SK-N-SH (cell line): ENCODE measurements around the gene PLOD1. TPM values are rescaled to one million over a fixed set of nuclear protein-coding genes. Genes with fewer than 3 reads are reported as not detected.

Experiments
- CTCF ChIA-PET: fragments of 300-600, 350-600 bp; formaldehyde crosslinking; extraction: SDS; loops from one replicate; lab custom pipeline; 2021; lab: Yijun Ruan, JAX
- POLR2A ChIA-PET: fragments of 350-600 bp; sonication (Branson Sonifier 250); formaldehyde crosslinking; extraction: SDS; loops from one replicate; lab custom pipeline; 2020; ENCODE audit warnings: antibody characterized with exemption, inconsistent platforms; lab: Yijun Ruan, JAX
- DNase-seq: peaks from one replicate; pipeline ENCODE4 v3.0.0; 2012
- H2AFZ ChIP-seq: fragments of 200-600 bp; sonication (generic); 2 replicates; pipeline ENCODE4 v1.8.1; 2016; ENCODE audit warnings: antibody characterized with exemption, mild to moderate bottlenecking, low read depth
- H3F3A ChIP-seq: fragments of 200-600 bp; sonication (generic); replicated peaks from 2 replicates; pipeline ENCODE3; 2016; ENCODE audit warnings: antibody characterized with exemption, mild to moderate bottlenecking; ENCODE audit not compliant: insufficient read depth
- H3K27ac ChIP-seq, 2 experiments: fragments of 200-500 bp in 1 of 2; fragments of 200-600 bp in 1 of 2; sonication (Bioruptor generic) in 1 of 2; sonication (generic), shearing (Covaris generic) in 1 of 2; 2 replicates each; pipeline versions ENCODE4 v1.5.1 to v1.6.1; 2014 to 2016; ENCODE audit warnings: low read depth in 2 of 2, inconsistent platforms in 1 of 2, low read length in 1 of 2, mild to moderate bottlenecking in 1 of 2, mixed read lengths in 1 of 2
- H3K27me3 ChIP-seq: fragments of 200-600 bp; sonication (generic), shearing (Covaris generic); 2 replicates; pipeline ENCODE4 v1.6.1; 2016; ENCODE audit warnings: mixed run types; ENCODE audit not compliant: insufficient read depth
- H3K36me3 ChIP-seq, 2 experiments: fragments of 200-500 bp in 1 of 2; fragments of 200-600 bp in 1 of 2; sonication (Bioruptor generic) in 1 of 2; sonication (generic) in 1 of 2; replicated peaks in 1 of 2; 2 replicates each; pipeline versions ENCODE3 to v1.5.1; 2014 to 2016; ENCODE audit warnings: low read length in 1 of 2, mild to moderate bottlenecking in 1 of 2; ENCODE audit not compliant: insufficient read depth in 2 of 2, control insufficient read depth in 1 of 2
- H3K4me1 ChIP-seq, 2 experiments: fragments of 200-500 bp in 1 of 2; fragments of 200-600 bp in 1 of 2; sonication (Bioruptor generic) in 1 of 2; sonication (generic), shearing (Covaris generic) in 1 of 2; 2 replicates each; pipeline versions ENCODE4 v1.5.1 to v1.6.1; 2014 to 2016; ENCODE audit warnings: low read depth in 1 of 2, low read length in 1 of 2, mixed run types in 1 of 2; ENCODE audit not compliant: insufficient read depth in 2 of 2, control insufficient read depth in 1 of 2
- H3K4me2 ChIP-seq: fragments of 200-600 bp; sonication (generic), shearing (Covaris generic); 2 replicates; pipeline ENCODE4 v1.6.1; 2017; ENCODE audit warnings: mixed run types
- H3K4me3 ChIP-seq, 2 experiments: fragments of 200-500 bp in 1 of 2; fragments of 200-600 bp in 1 of 2; sonication (Bioruptor generic) in 1 of 2; sonication (generic), shearing (Covaris generic) in 1 of 2; 2 replicates each; pipeline versions ENCODE4 v1.5.1 to v1.8.1; 2014 to 2016; ENCODE audit warnings: low read depth in 2 of 2, inconsistent platforms in 1 of 2, low read length in 1 of 2, mild to moderate bottlenecking in 1 of 2, mixed read lengths in 1 of 2, moderate library complexity in 1 of 2
- H3K79me2 ChIP-seq: fragments of 200-600 bp; sonication (generic); 2 replicates; pipeline ENCODE4 v1.8.1; 2017; ENCODE audit warnings: mild to moderate bottlenecking; ENCODE audit not compliant: insufficient read depth
- H3K9ac ChIP-seq: fragments of 200-600 bp; sonication (generic); 2 replicates; pipeline ENCODE4 v1.6.1; 2017; ENCODE audit warnings: mixed run types
- H3K9me2 ChIP-seq: fragments of 200-600 bp; sonication (generic); 2 replicates; pipeline ENCODE4 v1.6.1; 2017; ENCODE audit warnings: mixed run types
- H3K9me3 ChIP-seq: fragments of 200-600 bp; sonication (generic); 2 replicates; pipeline ENCODE4 v1.6.1; 2017; ENCODE audit warnings: mixed run types, mild to moderate bottlenecking, moderate library complexity
- H4K20me1 ChIP-seq: fragments of 200-600 bp; sonication (generic); 2 replicates; pipeline ENCODE4 v1.6.1; 2017; ENCODE audit warnings: mild to moderate bottlenecking, mixed run types; ENCODE audit not compliant: insufficient read depth
- ELF1 ChIP-seq: IDR thresholded peaks from 2 replicates; pipeline ENCODE4 v1.4.0; 2012
- FOXM1 ChIP-seq: IDR thresholded peaks from 2 replicates; pipeline ENCODE4 v1.4.0; 2012; ENCODE audit warnings: low read depth, mild to moderate bottlenecking
- GABPA ChIP-seq: IDR thresholded peaks from 2 replicates; pipeline ENCODE4 v1.4.0; 2012; ENCODE audit warnings: low read depth, mild to moderate bottlenecking
- GATA2 ChIP-seq: sonication (generic); formaldehyde crosslinking; IDR thresholded peaks from 2 replicates; pipeline ENCODE4 v1.5.0; 2020; ENCODE audit warnings: mild to moderate bottlenecking, missing genetic modification reagents
- IRF3 ChIP-seq: fragments of 150-350 bp; IDR thresholded peaks from 2 replicates; pipeline ENCODE4 v1.6.1; 2016; ENCODE audit warnings: mild to moderate bottlenecking, low read depth, low read length
- JUND ChIP-seq: IDR thresholded peaks from 2 replicates; pipeline ENCODE4 v1.4.0; 2012
- MEF2A ChIP-seq: IDR thresholded peaks from 2 replicates; pipeline ENCODE4 v1.4.0; 2012; ENCODE audit warnings: low read depth, borderline replicate concordance
- RAD21 ChIP-seq: IDR thresholded peaks from 2 replicates; pipeline ENCODE4 v1.6.1; 2012; ENCODE audit warnings: mild to moderate bottlenecking, low read length
- REST ChIP-seq: IDR thresholded peaks from 2 replicates; pipeline ENCODE4 v1.6.1; 2012; ENCODE audit warnings: mild to moderate bottlenecking, low read depth, low read length, moderate library complexity
- RFX5 ChIP-seq: IDR thresholded peaks from 2 replicates; pipeline ENCODE4 v1.6.1; 2012; ENCODE audit warnings: mild to moderate bottlenecking, improper control_type of control experiment, low read length
- RXRA ChIP-seq: IDR thresholded peaks from 2 replicates; pipeline ENCODE4 v1.4.0; 2012; ENCODE audit warnings: low read depth, mild to moderate bottlenecking, borderline replicate concordance
- TCF12 ChIP-seq: IDR thresholded peaks from 2 replicates; pipeline ENCODE4 v1.4.0; 2012
- USF1 ChIP-seq: IDR thresholded peaks from 2 replicates; pipeline ENCODE4 v1.4.0; 2012; ENCODE audit warnings: low read depth, borderline replicate concordance
- YY1 ChIP-seq: IDR thresholded peaks from 2 replicates; pipeline ENCODE4 v1.4.0; 2012; ENCODE audit warnings: low read depth, mild to moderate bottlenecking
- ZBTB33 ChIP-seq: IDR thresholded peaks from 2 replicates; pipeline ENCODE4 v1.4.0; 2012; ENCODE audit warnings: low read depth, borderline replicate concordance
- WGBS: methylation state at CpG from one replicate; pipeline ENCODE4 v1.1.6; 2017; ENCODE audit warnings: low lambda C conversion rate; 5-methylcytosine and 5-hydroxymethylcytosine counted together
- polyA plus RNA-seq, 3 experiments: library from polyadenylated mRNA; depleted of rRNA; stranded (reverse); fragments of >200 nt; gene quantifications; 2 replicates each; pipeline ENCODE4 v1.2.3, GENCODE V29; 2012

The PLOD1 gene
- polyA plus RNA-seq, 1 of the 3 experiments (the other 2 are of a cell fraction): 257 TPM

GRCh38 chr1:12003762-12004161 is 69.2 kb downstream of the PLOD1 start (continued):
- no peak for TF ChIP-seq IRF3
- TF ChIP-seq GABPA: no peak
- no peak for TF ChIP-seq FOXM1
- TF ChIP-seq TCF12: no peak

- TF ChIP-seq JUND: no peak
- no peak for TF ChIP-seq RAD21
- TF ChIP-seq GATA2 (CRISPR knock-in tag): no peak
- TF ChIP-seq RXRA: no peak
- no peak for TF ChIP-seq YY1
- no peak for TF ChIP-seq MEF2A
- TF ChIP-seq RFX5: no peak
- no peak for TF ChIP-seq REST
- no peak for TF ChIP-seq USF1
- no peak for TF ChIP-seq ZBTB33
- no peak for TF ChIP-seq IRF3
- TF ChIP-seq ELF1: no peak
- peaks cover 6% of the 10 kb centered on the region for H3F3A ChIP-seq
- POLR2A ChIA-PET: no interaction called here
- no peak for DNase-seq
- no peak overlapping the region for H2AFZ ChIP-seq
- H3K79me2 ChIP-seq: no peaks in the 10 kb centered on the region
- H3K27ac ChIP-seq: no peak overlapping the region
- no peak overlapping the region for H3K9ac ChIP-seq
- H3K9me3 ChIP-seq: no peaks in the 10 kb centered on the region
- H4K20me1 ChIP-seq: no peaks in the 10 kb centered on the region
- no peak overlapping the region for H3K4me2 ChIP-seq
- H3K4me3 ChIP-seq: no peak overlapping the region
- no peaks in the 10 kb centered on the region for H3K9me2 ChIP-seq
- 93% methylated on average over 7 of the region's 9 CpGs for WGBS
- H3K4me1 ChIP-seq: no peaks in the 10 kb centered on the region
- CTCF ChIA-PET: no interaction called here
- H3K36me3 ChIP-seq: peaks cover 38 to 71% of the 10 kb centered on the region in 2 experiments
- no peaks in the 10 kb centered on the region for H3K27me3 ChIP-seq
These were observed 71.1 kb downstream of the PLOD1 start for GRCh38 chr1:12005488-12006166.
